NCI-H2196 treated with DMSO at 0.1 percent for 48 hours (cell line): Measurements from ENCODE around the gene FIP1L1.

ENCODE experiments used
- DNase-seq: peaks from one replicate; lab custom pipeline; 2025; ENCODE audit not compliant: unreplicated experiment; lab: John Stamatoyannopoulos, UW

FIP1L1 gene

DNA sequence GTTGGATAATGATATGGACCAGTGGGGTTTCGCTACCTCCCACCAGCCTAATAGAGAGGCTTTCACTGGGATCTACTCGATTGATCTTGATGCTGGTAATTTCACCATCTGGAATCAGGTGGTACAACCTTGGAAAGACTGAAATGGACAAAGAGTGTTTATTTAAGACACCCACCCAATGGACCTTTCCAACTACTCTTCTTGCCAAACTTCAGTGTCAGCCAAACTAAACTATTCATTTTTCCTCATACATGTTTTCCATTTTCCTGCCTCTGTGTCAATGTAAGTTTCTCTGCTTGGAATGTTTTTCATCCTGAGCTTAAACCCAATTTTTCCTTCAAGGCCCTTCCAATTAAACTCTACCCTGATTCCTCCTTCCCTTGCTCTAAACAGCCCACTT is 121.3 kb downstream of the FIP1L1 start:
- no peak for DNase-seq

- no peak for DNase-seq
Observed at GRCh38 chr4:53499791-53500190, 122.3 kb downstream of the FIP1L1 start.

GRCh38 chr4:53500546-53500945 is 123.1 kb downstream of the FIP1L1 start:
- DNase-seq = no peak

DNA sequence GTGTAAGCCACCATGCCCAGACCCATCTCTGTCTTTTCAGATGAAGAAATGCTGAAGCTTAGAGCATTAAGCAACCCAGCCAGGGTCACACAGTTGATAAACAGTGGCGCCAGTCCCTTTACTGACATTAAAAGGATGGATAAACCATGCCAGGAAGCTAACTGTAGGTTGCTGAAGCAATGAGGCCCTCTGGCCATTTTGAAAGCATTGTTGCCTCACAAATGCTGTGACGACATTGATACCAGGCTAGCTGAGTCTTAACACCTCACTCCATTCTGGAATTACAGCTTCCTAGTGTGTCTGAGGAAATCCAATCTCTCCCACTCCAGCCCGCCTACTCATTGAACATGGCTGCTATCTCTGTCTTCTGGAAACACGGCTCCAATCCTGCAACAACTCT is 124.1 kb downstream of the FIP1L1 start:
- DNase-seq = no peak

- DNase-seq = no peak
Observed at GRCh38 chr4:53502094-53502493, 124.7 kb downstream of the FIP1L1 start.

DNA sequence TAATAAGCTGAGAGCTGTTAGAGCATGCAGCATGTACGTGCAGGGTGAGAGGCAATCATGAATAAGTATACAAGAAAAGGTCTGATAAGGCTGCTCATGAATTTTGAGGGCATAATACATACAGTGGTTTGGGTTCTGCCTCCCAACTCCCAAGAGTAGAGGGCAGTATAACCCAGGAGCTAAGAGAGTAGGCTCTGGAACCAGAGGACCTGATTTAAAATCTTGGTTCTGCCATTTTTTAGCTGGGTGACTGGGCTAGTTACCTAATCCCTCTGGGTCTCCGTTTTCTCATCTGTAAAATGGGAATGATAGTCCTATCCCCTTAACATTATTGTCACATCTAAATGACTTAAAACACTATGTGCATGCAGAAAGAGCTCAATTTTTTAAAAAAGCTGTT is 128.5 kb downstream of the FIP1L1 start:
- no peak for DNase-seq

DNA sequence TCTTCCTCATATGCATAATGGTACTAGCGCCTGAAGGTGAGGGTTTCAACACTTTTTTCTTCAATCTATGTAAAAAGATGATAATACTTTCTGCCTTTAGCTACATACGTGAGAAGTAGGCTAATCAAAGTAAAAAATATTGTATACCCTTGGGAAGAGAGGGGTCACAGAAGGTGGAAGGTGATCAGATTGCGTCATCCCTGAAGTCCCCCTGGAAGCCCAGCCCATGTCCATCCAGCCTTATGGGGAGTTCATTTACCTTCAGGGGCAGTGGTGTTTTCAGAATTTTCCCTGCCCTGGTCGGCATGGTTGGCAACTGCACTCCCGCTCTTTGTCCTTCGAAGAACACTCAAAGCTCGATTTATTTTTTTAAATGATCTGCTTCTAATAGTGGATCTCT is 129.6 kb downstream of the FIP1L1 start:
- no peak for DNase-seq

DNA sequence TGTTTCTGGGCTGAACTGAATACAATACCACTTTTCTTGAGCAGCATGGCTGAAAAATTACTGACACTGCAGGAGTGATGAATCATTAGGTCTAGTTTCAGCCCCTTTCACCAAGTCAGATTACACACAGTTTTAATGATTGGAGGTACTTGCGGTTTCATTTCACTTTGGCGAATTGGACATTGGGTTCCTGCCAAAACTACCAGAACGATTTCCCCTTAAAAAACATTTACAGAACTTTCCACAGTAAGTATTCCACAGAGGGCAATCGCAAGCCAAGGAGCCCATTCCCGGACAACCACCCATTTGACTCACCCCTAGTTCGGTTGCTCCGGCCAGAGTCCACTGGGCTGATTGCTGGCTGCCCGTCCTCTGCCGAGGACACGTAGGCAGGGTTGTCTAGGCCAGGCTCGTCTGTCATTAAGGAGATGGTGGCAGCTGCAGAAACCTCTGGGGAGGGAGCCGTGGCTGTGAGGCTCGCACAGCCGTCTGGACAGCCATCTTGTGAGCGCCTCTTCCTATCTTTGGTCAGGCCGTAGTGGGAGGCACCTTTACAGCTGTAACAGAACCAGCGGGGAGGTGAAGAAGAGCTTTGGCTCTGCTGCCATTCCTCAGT is 130.3 kb downstream of the FIP1L1 start:
- DNase-seq = no peak

- no peak for DNase-seq
Observed at GRCh38 chr4:53508446-53508845, 131.0 kb downstream of the FIP1L1 start.

DNA sequence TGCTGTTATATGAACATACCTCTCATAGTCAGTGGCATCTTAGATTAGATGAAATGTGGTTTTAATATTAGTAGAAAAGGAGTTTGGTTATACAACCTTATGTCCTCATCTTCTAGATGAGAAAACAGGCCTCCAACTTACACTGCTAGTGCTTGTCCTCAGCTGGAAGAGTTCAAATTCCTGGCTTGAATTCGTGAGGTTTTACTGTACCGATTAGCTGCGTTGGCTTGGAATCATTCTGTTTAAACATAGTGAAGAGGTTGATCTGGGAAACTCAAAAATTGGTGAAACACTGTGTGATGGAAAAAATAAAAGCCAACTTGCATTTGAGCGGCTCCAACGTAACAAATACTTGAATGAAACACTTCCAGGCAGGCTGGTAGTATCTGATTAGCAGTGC is 132.9 kb downstream of the FIP1L1 start:
- DNase-seq = no peak
